Measurements from ENCODE around the gene CORO6.

CORO6 gene

GRCh38 chr17:29576214-29577000 lies 46.3 kb downstream of the CORO6 start:
- peaks cover 7% of the 10 kb centered on the region; the same call in 1 of the 2 replicates for H3K36me3 ChIP-seq (ENCODE audit: insufficient read depth, low read length)
- no peak overlapping the region for H3K27ac ChIP-seq
- TF ChIP-seq FOXP2 (optimal IDR thresholded peaks at IDR 0.05; ENCODE audit: control extremely low read depth, extremely low read length, insufficient read depth) (no peak), EZH2 (IDR thresholded peaks at IDR 0.05) (no peak), POLR2AphosphoS5 (IDR thresholded peaks at IDR 0.05; ENCODE audit: borderline replicate concordance, low read depth, low read length) (no peak)
- no peaks in the 10 kb centered on the region for H3K9me3 ChIP-seq (ENCODE audit: low read depth, low read length)
- no peak overlapping the region for H3K9ac ChIP-seq (ENCODE audit: insufficient read length)
- no peak for DNase-seq (ENCODE audit: low read depth, low spot score)
- no peak overlapping the region for H3K4me3 ChIP-seq

GRCh38 chr17:29575511-29576213 lies 47.0 kb downstream of the CORO6 start:
- Histone ChIP-seq H3K9me3 (ENCODE audit: low read depth, low read length) (no peaks in the 10 kb centered on the region), H3K36me3 (ENCODE audit: insufficient read depth, low read length) (peaks cover 7% of the 10 kb centered on the region; the same call in 1 of the 2 replicates), H3K27ac (no peak overlapping the region), H3K9ac (ENCODE audit: insufficient read length) (no peak overlapping the region), H3K4me3 (no peak overlapping the region)
- TF ChIP-seq EZH2 (IDR thresholded peaks at IDR 0.05) (no peak), POLR2AphosphoS5 (IDR thresholded peaks at IDR 0.05; ENCODE audit: borderline replicate concordance, low read depth, low read length) (no peak), FOXP2 (optimal IDR thresholded peaks at IDR 0.05; ENCODE audit: control extremely low read depth, extremely low read length, insufficient read depth) (no peak)
- no peak for DNase-seq (ENCODE audit: low read depth, low spot score)

GRCh38 chr17:29574732-29575510 lies 47.8 kb downstream of the CORO6 start:
- Histone ChIP-seq H3K4me3 (no peak overlapping the region), H3K27ac (no peak overlapping the region), H3K36me3 (ENCODE audit: insufficient read depth, low read length) (peaks cover 7% of the 10 kb centered on the region; the same call in 1 of the 2 replicates), H3K9me3 (ENCODE audit: low read depth, low read length) (no peaks in the 10 kb centered on the region), H3K9ac (ENCODE audit: insufficient read length) (no peak overlapping the region)
- no peak for TF ChIP-seq POLR2AphosphoS5 (IDR thresholded peaks at IDR 0.05; ENCODE audit: borderline replicate concordance, low read depth, low read length)
- no peak for TF ChIP-seq EZH2 (IDR thresholded peaks at IDR 0.05)
- no peak for TF ChIP-seq FOXP2 (optimal IDR thresholded peaks at IDR 0.05; ENCODE audit: control extremely low read depth, extremely low read length, insufficient read depth)
- no peak for DNase-seq (ENCODE audit: low read depth, low spot score)

- no peak for DNase-seq (ENCODE audit: low read depth, low spot score)
- Histone ChIP-seq H3K27ac (no peak overlapping the region), H3K4me3 (no peak overlapping the region), H3K9me3 (ENCODE audit: low read depth, low read length) (no peaks in the 10 kb centered on the region), H3K9ac (ENCODE audit: insufficient read length) (no peak overlapping the region), H3K36me3 (ENCODE audit: insufficient read depth, low read length) (peaks cover 7% of the 10 kb centered on the region; the same call in 1 of the 2 replicates)
- no peak for TF ChIP-seq POLR2AphosphoS5 (IDR thresholded peaks at IDR 0.05; ENCODE audit: borderline replicate concordance, low read depth, low read length)
Observed at GRCh38 chr17:29573871-29574731, 48.6 kb downstream of the CORO6 start.

- DNase-seq (ENCODE audit: low read depth, low spot score) = no peak
- no peak overlapping the region for H3K4me3 ChIP-seq
- H3K9ac ChIP-seq (ENCODE audit: insufficient read length) = no peak overlapping the region
- TF ChIP-seq POLR2AphosphoS5 (IDR thresholded peaks at IDR 0.05; ENCODE audit: borderline replicate concordance, low read depth, low read length) (no peak), EZH2 (IDR thresholded peaks at IDR 0.05) (no peak), FOXP2 (optimal IDR thresholded peaks at IDR 0.05; ENCODE audit: control extremely low read depth, extremely low read length, insufficient read depth) (no peak)
- H3K27ac ChIP-seq = no peak overlapping the region
- no peaks in the 10 kb centered on the region for H3K9me3 ChIP-seq (ENCODE audit: low read depth, low read length)
- peaks cover 7% of the 10 kb centered on the region; the same call in 1 of the 2 replicates for H3K36me3 ChIP-seq (ENCODE audit: insufficient read depth, low read length)
Observed at GRCh38 chr17:29573558-29573869, 49.2 kb downstream of the CORO6 start.

GRCh38 chr17:29572691-29573557 lies 49.8 kb downstream of the CORO6 start:
- Histone ChIP-seq H3K36me3 (ENCODE audit: insufficient read depth, low read length) (peaks cover 7% of the 10 kb centered on the region; the same call in 1 of the 2 replicates), H3K4me3 (no peak overlapping the region), H3K27ac (no peak overlapping the region), H3K9me3 (ENCODE audit: low read depth, low read length) (no peaks in the 10 kb centered on the region), H3K9ac (ENCODE audit: insufficient read length) (no peak overlapping the region)
- TF ChIP-seq POLR2AphosphoS5 (IDR thresholded peaks at IDR 0.05; ENCODE audit: borderline replicate concordance, low read depth, low read length) (no peak), EZH2 (IDR thresholded peaks at IDR 0.05) (no peak), FOXP2 (optimal IDR thresholded peaks at IDR 0.05; ENCODE audit: control extremely low read depth, extremely low read length, insufficient read depth) (no peak)
- no peak for DNase-seq (ENCODE audit: low read depth, low spot score)
